GM12878 (cell line): ENCODE measurements around the gene CTNNBL1. TPM values are rescaled to one million over a fixed set of nuclear protein-coding genes. Genes with fewer than 3 reads are reported as not detected.

Source experiments
- ATAC-seq: fragments of 200-7000 bp; cut with Tn5 transposase; 3 replicates; pipeline ENCODE4 v1.9.1; 2020; ENCODE audit warnings: mild to moderate bottlenecking, moderate library complexity
- BruUV-seq: library from RNA; stranded (reverse); fragments of 400-500 nt; replicated peaks from 2 replicates; lab custom pipeline; 2021; lab: Mats Ljungman, UMichigan
- CTCF ChIA-PET: fragments of 300-600 bp; sonication (Branson Sonifier 250); formaldehyde crosslinking; extraction: SDS; loops from one replicate; lab custom pipeline; 2021; ENCODE audit warnings: inconsistent platforms; lab: Yijun Ruan, JAX
- POLR2A ChIA-PET: fragments of 350-600 bp; formaldehyde crosslinking; extraction: SDS; loops from one replicate; lab custom pipeline; 2021; ENCODE audit warnings: inconsistent platforms; lab: Charles Lee
- RAD21 ChIA-PET: fragments of 300-600 bp; sonication (Branson Sonifier 250); formaldehyde crosslinking; loops from one replicate; lab custom pipeline; 2023; ENCODE audit warnings: antibody characterized with exemption; ENCODE audit not compliant: unreplicated experiment; lab: Charles Lee
- SMC1A ChIA-PET: fragments of 300-600 bp; sonication (Branson Sonifier 250); formaldehyde crosslinking; loops from one replicate; lab custom pipeline; 2023; ENCODE audit not compliant: unreplicated experiment, uncharacterized antibody; lab: Charles Lee
- DNase-seq: peaks from one replicate; pipeline ENCODE4 v3.0.0-alpha.2; 2011; ENCODE audit warnings: low read depth, low spot score
- FAIRE-seq: peaks from 3 replicates; lab custom pipeline; 2011; peaks lifted over from hg19 to GRCh38; lab: Jason Lieb, UNC
- H2AFZ ChIP-seq: 2 replicates; pipeline ENCODE4 v1.6.0; 2011; ENCODE audit warnings: low read depth, low read length, control low read depth; ENCODE audit not compliant: control insufficient read depth
- H3K27ac ChIP-seq: 2 replicates; pipeline ENCODE4 v1.5.1; 2011; ENCODE audit warnings: control low read depth; ENCODE audit not compliant: control insufficient read depth, insufficient read depth
- H3K27me3 ChIP-seq, 2 experiments: replicated peaks in 1 of 2; 2 replicates each; pipeline versions ENCODE4 v1.6.0 to v1.6.1; 2011; ENCODE audit warnings: low read length in 1 of 2; ENCODE audit not compliant: control insufficient read depth in 2 of 2, insufficient read depth in 2 of 2
- H3K36me3 ChIP-seq, 2 experiments: 2 replicates each; pipeline ENCODE4 v1.5.1; 2011; ENCODE audit warnings: low read length in 1 of 2; ENCODE audit not compliant: control insufficient read depth in 2 of 2, insufficient read depth in 2 of 2
- H3K4me1 ChIP-seq: 2 replicates; pipeline ENCODE4 v1.6.1; 2011; ENCODE audit warnings: mild to moderate bottlenecking, low read length, moderate library complexity, mixed read lengths; ENCODE audit not compliant: control insufficient read depth, insufficient read depth
- H3K4me2 ChIP-seq: 2 replicates; pipeline ENCODE4 v1.6.0; 2011; ENCODE audit warnings: control low read depth; ENCODE audit not compliant: control insufficient read depth, insufficient read depth
- H3K4me3 ChIP-seq: fragments of 200-600 bp; sonication (generic); 2 replicates; pipeline ENCODE4 v1.5.1; 2016
- H3K79me2 ChIP-seq: 2 replicates; pipeline ENCODE4 v1.6.0; 2011; ENCODE audit warnings: low read length; ENCODE audit not compliant: control insufficient read depth, insufficient read depth
- H3K9ac ChIP-seq: 2 replicates; pipeline ENCODE4 v1.8.0; 2011; ENCODE audit warnings: low read length, control low read depth, mixed read lengths; ENCODE audit not compliant: control insufficient read depth, insufficient read depth
- H3K9me3 ChIP-seq: replicated peaks from 3 replicates; pipeline ENCODE4 v1.5.1; 2011; ENCODE audit warnings: mild to moderate bottlenecking, low read length; ENCODE audit not compliant: control insufficient read depth, insufficient read depth
- H4K20me1 ChIP-seq: 2 replicates; pipeline ENCODE4 v1.6.0; 2011; ENCODE audit not compliant: control insufficient read depth, insufficient read depth
- EZH2 ChIP-seq: IDR thresholded peaks from 2 replicates; pipeline ENCODE4 v1.6.1; 2012; ENCODE audit warnings: low read depth, mild to moderate bottlenecking, control low read depth, inconsistent platforms, low read length, borderline replicate concordance; ENCODE audit not compliant: control insufficient read depth
- MTA2 ChIP-seq: fragments of 450-650 bp; IDR thresholded peaks from 2 replicates; pipeline ENCODE4 v1.6.1; 2016; ENCODE audit warnings: low read depth, mild to moderate bottlenecking, moderate library complexity
- MXI1 ChIP-seq: fragments of 150-350 bp; IDR thresholded peaks from 2 replicates; pipeline ENCODE4 v1.6.1; 2011; ENCODE audit warnings: low read depth, mild to moderate bottlenecking, inconsistent platforms, low read length, improper control_type of control experiment
- NR2C2 ChIP-seq: IDR thresholded peaks from 2 replicates; pipeline ENCODE4 v1.6.1; 2011; ENCODE audit warnings: borderline replicate concordance, low read depth; ENCODE audit not compliant: control insufficient read depth, insufficient read length
- SIX5 ChIP-seq: IDR thresholded peaks from 2 replicates; pipeline ENCODE4 v1.6.1; 2011; ENCODE audit warnings: mild to moderate bottlenecking, low read depth, low read length, moderate library complexity; ENCODE audit not compliant: severe bottlenecking
- SREBF1 ChIP-seq: IDR thresholded peaks from 2 replicates; pipeline ENCODE4 v1.6.1; 2012; ENCODE audit warnings: mild to moderate bottlenecking, low read length
- SREBF2 ChIP-seq: IDR thresholded peaks from 2 replicates; pipeline ENCODE4 v1.6.1; 2012; ENCODE audit warnings: mild to moderate bottlenecking, low read length
- WGBS: methylation state at CpG from one replicate; pipeline ENCODE4 v1.1.6; 2016; ENCODE audit warnings: low lambda C conversion rate; ENCODE audit not compliant: insufficient replicate concordance, insufficient coverage; ENCODE audit errors: missing lambda C conversion rate; 5-methylcytosine and 5-hydroxymethylcytosine counted together
- in situ Hi-C: fragments of 300-500 bp; cut with MboI; formaldehyde crosslinking; loops from 9 replicates; pipeline ENCODE4 v1.14.3; 2018; ENCODE audit warnings: mixed read lengths
- intact Hi-C: fragments of 100-400 bp; cut with micrococcal nuclease; formaldehyde crosslinking; loops from one replicate; pipeline ENCODE4 v1.14.2; 2022; ENCODE audit not compliant: unreplicated experiment
- polyA plus RNA-seq, 11 experiments: library from polyadenylated mRNA; depleted of rRNA in 4 of 11; unstranded in 6 of 11; stranded (reverse) in 5 of 11; fragments of >200 nt; fragmentation: Nextera tagmentation in 4 of 11; fragmentation: Illumina TruSeq in 1 of 11; extraction: Ambion mirVana in 4 of 11; extraction: Trizol in 1 of 11; gene quantifications; 1 replicate in 1 of 11; 2 replicates in 10 of 11; pipeline versions ENCODE4 v1.2.1 to v1.2.3, GENCODE V29; 2011 to 2016; ENCODE audit warnings: inconsistent platforms in 2 of 11, missing spikeins in 2 of 11, low read depth in 1 of 11
- total RNA-seq, 4 experiments: library from RNA; depleted of rRNA in 3 of 4; stranded (reverse); fragments of >200 nt in 3 of 4; fragmentation: Illumina TruSeq in 1 of 4; extraction: Trizol in 1 of 4; gene quantifications; 2 replicates each; pipeline versions ENCODE4 v1.2.1 to v1.2.3, GENCODE V29; 2013 to 2021
- TF ChIP-seq, protein P1 (sequence below): fragments of 450-650 bp; formaldehyde crosslinking; IDR thresholded peaks from 2 replicates; pipeline ENCODE4 v1.5.0; 2022; ENCODE audit warnings: mild to moderate bottlenecking, missing genetic modification characterization
- TF ChIP-seq, protein P2 (sequence below): IDR thresholded peaks from 2 replicates; pipeline ENCODE4 v1.6.1; 2012; ENCODE audit warnings: improper control_type of control experiment, low read depth, low read length; ENCODE audit not compliant: insufficient replicate concordance
- TF ChIP-seq, protein P3 (sequence below): fragments of 450-650 bp; IDR thresholded peaks from 2 replicates; pipeline ENCODE4 v1.6.1; 2017; ENCODE audit warnings: mild to moderate bottlenecking, moderate library complexity

Gene CTNNBL1
- total and polyA plus RNA-seq, 10 of the 15 experiments (the other 5 are each of a cell fraction or from before 2014, with no cell fraction given), result 43.1 to 102 (median 67.8) TPM

DNA sequence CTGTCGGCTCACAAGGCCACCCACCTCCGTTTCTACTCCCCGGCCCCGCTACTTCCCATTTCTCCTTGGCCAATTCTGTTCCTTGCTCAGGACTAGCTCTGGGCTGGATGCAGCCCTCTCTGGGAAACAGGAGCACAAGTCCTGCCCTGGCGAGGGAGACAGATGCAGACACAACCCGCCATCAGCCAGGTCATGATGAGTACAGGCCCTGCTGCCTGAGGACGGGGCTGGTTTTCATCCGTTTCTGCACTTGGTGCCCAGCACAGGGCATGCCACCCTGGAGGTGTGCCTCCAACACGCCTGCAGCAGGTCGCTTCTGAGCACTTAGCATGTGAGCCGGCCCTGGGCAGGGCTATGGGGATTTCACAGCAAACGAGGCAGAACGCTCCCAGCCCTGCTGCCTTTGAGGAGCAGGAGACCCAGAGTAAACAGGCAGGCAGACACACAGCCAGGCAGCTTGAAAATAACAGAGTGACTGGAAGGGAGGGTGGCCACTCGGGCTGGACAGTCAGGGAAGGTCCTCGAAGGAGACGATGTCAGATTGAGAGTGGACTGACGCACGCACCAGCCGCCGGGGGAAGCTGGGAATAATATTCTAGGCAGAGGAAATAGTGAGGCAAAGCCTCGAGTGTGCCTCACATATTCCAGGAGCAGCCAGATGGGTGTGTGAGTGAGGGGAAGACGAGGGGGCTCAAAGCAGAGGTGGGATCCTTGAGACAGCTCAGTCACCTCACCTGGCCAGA is 187.9 kb downstream of the CTNNBL1 start:
- Histone ChIP-seq H3K4me3 (no peak overlapping the region), H3K4me2 (no peak overlapping the region), H4K20me1 (no peaks in the 10 kb centered on the region), H2AFZ (no peak overlapping the region), H3K9me3 (no peaks in the 10 kb centered on the region), H3K36me3 (no peaks in the 10 kb centered on the region), H3K9ac (no peak overlapping the region), H3K79me2 (no peaks in the 10 kb centered on the region), H3K4me1 (no peaks in the 10 kb centered on the region), H3K27ac (no peak overlapping the region), H3K27me3 (no peaks in the 10 kb centered on the region)
- DNase-seq (no peak), FAIRE-seq (no peak), ATAC-seq (0 out of 3 replicates have a peak, but pooled peaks have one; percentile 22)
- ChIA-PET SMC1A (no interaction called here), RAD21 (no interaction called here), POLR2A (no interaction called here), CTCF (no interaction called here)
- in situ Hi-C loops (no loop called here), intact Hi-C loops (no loop called here)
- no TSS peak for BruUV-seq
- WGBS, result 63% methylated on average over 22 of the region's 22 CpGs
- TF ChIP-seq EZH2, result no peak
- TF ChIP-seq, protein P1, sequence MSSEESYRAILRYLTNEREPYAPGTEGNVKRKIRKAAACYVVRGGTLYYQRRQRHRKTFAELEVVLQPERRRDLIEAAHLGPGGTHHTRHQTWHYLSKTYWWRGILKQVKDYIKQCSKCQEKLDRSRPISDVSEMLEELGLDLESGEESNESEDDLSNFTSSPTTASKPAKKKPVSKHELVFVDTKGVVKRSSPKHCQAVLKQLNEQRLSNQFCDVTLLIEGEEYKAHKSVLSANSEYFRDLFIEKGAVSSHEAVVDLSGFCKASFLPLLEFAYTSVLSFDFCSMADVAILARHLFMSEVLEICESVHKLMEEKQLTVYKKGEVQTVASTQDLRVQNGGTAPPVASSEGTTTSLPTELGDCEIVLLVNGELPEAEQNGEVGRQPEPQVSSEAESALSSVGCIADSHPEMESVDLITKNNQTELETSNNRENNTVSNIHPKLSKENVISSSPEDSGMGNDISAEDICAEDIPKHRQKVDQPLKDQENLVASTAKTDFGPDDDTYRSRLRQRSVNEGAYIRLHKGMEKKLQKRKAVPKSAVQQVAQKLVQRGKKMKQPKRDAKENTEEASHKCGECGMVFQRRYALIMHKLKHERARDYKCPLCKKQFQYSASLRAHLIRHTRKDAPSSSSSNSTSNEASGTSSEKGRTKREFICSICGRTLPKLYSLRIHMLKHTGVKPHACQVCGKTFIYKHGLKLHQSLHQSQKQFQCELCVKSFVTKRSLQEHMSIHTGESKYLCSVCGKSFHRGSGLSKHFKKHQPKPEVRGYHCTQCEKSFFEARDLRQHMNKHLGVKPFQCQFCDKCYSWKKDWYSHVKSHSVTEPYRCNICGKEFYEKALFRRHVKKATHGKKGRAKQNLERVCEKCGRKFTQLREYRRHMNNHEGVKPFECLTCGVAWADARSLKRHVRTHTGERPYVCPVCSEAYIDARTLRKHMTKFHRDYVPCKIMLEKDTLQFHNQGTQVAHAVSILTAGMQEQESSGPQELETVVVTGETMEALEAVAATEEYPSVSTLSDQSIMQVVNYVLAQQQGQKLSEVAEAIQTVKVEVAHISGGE (CRISPR knock-in tag), result no peak
- no peak for TF ChIP-seq NR2C2
- no peak for TF ChIP-seq SREBF1
- TF ChIP-seq, protein P2, sequence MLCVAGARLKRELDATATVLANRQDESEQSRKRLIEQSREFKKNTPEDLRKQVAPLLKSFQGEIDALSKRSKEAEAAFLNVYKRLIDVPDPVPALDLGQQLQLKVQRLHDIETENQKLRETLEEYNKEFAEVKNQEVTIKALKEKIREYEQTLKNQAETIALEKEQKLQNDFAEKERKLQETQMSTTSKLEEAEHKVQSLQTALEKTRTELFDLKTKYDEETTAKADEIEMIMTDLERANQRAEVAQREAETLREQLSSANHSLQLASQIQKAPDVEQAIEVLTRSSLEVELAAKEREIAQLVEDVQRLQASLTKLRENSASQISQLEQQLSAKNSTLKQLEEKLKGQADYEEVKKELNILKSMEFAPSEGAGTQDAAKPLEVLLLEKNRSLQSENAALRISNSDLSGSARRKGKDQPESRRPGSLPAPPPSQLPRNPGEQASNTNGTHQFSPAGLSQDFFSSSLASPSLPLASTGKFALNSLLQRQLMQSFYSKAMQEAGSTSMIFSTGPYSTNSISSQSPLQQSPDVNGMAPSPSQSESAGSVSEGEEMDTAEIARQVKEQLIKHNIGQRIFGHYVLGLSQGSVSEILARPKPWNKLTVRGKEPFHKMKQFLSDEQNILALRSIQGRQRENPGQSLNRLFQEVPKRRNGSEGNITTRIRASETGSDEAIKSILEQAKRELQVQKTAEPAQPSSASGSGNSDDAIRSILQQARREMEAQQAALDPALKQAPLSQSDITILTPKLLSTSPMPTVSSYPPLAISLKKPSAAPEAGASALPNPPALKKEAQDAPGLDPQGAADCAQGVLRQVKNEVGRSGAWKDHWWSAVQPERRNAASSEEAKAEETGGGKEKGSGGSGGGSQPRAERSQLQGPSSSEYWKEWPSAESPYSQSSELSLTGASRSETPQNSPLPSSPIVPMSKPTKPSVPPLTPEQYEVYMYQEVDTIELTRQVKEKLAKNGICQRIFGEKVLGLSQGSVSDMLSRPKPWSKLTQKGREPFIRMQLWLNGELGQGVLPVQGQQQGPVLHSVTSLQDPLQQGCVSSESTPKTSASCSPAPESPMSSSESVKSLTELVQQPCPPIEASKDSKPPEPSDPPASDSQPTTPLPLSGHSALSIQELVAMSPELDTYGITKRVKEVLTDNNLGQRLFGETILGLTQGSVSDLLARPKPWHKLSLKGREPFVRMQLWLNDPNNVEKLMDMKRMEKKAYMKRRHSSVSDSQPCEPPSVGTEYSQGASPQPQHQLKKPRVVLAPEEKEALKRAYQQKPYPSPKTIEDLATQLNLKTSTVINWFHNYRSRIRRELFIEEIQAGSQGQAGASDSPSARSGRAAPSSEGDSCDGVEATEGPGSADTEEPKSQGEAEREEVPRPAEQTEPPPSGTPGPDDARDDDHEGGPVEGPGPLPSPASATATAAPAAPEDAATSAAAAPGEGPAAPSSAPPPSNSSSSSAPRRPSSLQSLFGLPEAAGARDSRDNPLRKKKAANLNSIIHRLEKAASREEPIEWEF, result no peak
- TF ChIP-seq, protein P3, sequence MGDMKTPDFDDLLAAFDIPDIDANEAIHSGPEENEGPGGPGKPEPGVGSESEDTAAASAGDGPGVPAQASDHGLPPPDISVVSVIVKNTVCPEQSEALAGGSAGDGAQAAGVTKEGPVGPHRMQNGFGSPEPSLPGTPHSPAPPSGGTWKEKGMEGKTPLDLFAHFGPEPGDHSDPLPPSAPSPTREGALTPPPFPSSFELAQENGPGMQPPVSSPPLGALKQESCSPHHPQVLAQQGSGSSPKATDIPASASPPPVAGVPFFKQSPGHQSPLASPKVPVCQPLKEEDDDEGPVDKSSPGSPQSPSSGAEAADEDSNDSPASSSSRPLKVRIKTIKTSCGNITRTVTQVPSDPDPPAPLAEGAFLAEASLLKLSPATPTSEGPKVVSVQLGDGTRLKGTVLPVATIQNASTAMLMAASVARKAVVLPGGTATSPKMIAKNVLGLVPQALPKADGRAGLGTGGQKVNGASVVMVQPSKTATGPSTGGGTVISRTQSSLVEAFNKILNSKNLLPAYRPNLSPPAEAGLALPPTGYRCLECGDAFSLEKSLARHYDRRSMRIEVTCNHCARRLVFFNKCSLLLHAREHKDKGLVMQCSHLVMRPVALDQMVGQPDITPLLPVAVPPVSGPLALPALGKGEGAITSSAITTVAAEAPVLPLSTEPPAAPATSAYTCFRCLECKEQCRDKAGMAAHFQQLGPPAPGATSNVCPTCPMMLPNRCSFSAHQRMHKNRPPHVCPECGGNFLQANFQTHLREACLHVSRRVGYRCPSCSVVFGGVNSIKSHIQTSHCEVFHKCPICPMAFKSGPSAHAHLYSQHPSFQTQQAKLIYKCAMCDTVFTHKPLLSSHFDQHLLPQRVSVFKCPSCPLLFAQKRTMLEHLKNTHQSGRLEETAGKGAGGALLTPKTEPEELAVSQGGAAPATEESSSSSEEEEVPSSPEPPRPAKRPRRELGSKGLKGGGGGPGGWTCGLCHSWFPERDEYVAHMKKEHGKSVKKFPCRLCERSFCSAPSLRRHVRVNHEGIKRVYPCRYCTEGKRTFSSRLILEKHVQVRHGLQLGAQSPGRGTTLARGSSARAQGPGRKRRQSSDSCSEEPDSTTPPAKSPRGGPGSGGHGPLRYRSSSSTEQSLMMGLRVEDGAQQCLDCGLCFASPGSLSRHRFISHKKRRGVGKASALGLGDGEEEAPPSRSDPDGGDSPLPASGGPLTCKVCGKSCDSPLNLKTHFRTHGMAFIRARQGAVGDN, result no peak
- TF ChIP-seq SIX5, result no peak
- no peak for TF ChIP-seq MTA2
- TF ChIP-seq MXI1, result no peak
- TF ChIP-seq SREBF2, result no peak
